Smooth muscle cell of the umbilical artery (primary cell): Measurements from ENCODE around the gene B3GNT4. TPM values are rescaled to one million over a fixed set of nuclear protein-coding genes. Genes with fewer than 3 reads are reported as not detected.

Experiments
- total RNA-seq: library from RNA; depleted of rRNA; stranded (reverse); fragments of >200 nt; gene quantifications from 2 replicates; pipeline ENCODE4 v1.2.3, GENCODE V29; 2014

B3GNT4 gene
- total RNA-seq, result 0.65 and 1.2 TPM in 2 replicates

GRCh38 chr12:122203301-122204166 is at the start of gene B3GNT4:
B3GNT4 (plus strand) TSS chr12:122203709; CDS start chr12:122204619, 910 bp downstream.

DNA sequence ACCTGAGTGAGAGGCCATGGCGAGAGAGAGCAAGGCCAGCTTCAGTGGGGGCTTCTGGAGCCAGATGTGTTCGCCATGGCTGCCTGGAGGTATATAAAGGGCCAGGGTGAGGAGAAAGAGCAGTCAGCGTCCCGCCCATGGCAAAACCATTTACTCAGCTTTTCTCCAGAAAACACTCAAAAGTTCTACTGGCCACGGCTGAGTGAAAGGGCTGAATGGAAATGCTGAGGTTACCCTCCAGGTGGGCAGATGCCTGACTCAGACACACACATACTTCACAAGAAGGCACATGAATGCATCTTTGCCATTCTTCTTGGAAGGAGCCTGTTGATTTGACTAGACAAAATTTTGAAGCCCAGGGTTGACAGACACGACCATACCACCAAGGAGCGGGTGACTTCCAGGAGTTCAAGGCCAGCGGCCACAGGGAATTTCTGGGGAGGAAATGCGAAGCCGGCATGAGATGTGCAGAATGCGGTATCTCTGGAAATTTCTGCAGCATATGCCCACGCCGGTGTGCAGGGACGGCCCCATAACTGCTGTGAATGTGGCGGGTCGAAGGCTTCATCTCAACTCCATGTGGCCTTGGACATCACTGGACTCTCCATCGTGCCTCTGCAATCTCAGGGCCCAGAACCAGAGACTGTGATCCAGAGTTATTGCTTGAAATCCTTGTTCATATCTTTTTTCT is 29.2 kb upstream of the B3GNT4 start, which contains the start of gene IL31:
Gene IL31 (minus strand): TSS at position 67 of the 691 bp plus-strand sequence. CDS start 49 bp downstream, at position 18.

DNA sequence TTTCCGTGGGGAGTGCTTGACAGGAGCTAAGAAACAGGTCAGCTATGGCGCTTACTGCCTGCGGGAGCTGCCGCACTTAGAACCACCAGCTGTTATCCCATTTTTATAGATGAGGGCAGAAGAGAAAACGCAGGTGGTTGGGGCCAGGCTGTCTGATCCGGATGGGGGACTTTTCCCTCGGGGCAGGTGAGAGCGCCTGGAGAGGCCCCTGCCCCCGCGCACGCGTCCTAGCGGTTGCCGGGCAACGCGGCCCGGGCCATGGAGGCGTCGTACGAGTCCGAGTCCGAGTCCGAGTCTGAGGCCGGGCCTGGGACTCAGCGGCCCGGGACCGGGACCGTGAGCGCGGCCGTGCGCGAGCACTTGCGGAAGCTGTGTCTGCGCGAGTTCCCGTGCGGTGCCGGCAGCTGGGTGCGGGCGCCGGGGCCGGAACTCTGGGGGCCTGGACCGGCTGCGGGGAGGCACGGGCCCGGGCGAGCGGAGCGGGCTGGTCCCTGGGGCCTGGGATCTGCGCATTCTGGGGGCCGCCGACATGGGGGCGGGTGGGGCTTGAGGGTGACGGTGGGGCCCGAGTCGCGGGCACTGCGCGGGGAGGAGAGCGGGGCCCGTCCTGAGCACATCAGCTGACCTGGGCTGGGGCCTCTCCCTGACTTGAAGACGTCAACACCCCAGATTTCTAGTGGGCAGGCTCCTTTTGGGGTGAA is 20.5 kb upstream of the B3GNT4 start, which contains the start of gene LRRC43:
Gene LRRC43 (plus strand): TSS at position 237 of the 701 bp plus-strand sequence. CDS start 22 bp downstream, at position 259.

DNA sequence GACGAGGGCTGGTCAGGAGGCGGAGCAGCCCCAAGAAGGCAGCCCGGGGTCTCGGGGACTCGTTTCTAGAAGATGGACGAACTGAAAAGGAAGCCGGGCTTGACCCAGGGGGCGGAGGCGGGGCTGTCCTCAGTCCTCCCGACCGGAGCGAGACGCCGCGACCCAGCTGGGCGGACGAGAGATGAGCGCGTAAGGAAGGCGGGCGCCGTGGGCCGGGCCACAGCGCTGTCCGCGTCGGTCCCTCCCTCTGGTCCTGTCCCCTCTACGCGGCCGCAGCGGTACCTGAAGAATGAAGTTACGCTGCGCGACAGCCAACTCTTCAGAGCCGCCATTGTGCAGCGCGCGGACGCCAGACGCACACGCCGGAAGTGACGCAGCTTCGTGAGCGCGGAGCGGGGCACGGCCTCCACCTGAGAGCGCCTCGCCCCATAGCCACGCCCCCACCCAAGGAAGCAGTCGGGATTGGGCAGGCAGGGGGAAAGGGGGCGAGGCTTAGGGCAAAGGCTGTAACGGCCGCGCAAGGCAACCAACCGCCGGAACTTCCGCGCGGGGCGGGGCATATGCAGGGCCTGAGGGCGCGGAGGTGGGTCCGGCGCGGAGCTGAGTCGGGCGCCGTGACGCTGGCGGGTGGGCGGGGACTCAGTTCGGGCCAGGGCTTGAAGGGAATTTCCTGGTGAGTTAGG is 22.3 kb downstream of the B3GNT4 start, which contains the start of gene DIABLO:
Gene DIABLO (minus strand): TSS at position 370 of the 683 bp plus-strand sequence. CDS start 38 bp downstream, at position 332.

Other genes starting within 250 kb of the B3GNT4 start
- gene BCL7A, start 181.8 kb upstream of the B3GNT4 start, total RNA-seq, result 5.0 and 9.8 TPM in 2 replicates
- gene MLXIP, start 125.0 kb upstream of the B3GNT4 start, total RNA-seq, result 36.2 and 55.7 TPM in 2 replicates
- gene IL31, start 29.5 kb upstream of the B3GNT4 start, total RNA-seq, result not detected in 2 replicates
- 0.89 and 1.1 TPM in 2 replicates for gene LRRC43, start 20.6 kb upstream of the B3GNT4 start, total RNA-seq
- gene DIABLO, start 22.3 kb downstream of the B3GNT4 start, total RNA-seq, result 84.3 and 84.9 TPM in 2 replicates
- 21.7 and 31.2 TPM in 2 replicates for gene VPS33A, start 62.8 kb downstream of the B3GNT4 start, total RNA-seq
- gene CLIP1, start 219.0 kb downstream of the B3GNT4 start, total RNA-seq, result 63.5 and 65.4 TPM in 2 replicates